HEK293 (cell line): ENCODE measurements around the gene ARHGAP4.

Experiments
- CTCF ChIA-PET: fragments of 350-600 bp; formaldehyde crosslinking; extraction: SDS; loops from one replicate; lab custom pipeline; 2021; ENCODE audit warnings: antibody characterized with exemption; lab: Yijun Ruan, JAX
- POLR2A ChIA-PET: fragments of 300-600 bp; formaldehyde crosslinking; extraction: SDS; loops from one replicate; lab custom pipeline; 2020; ENCODE audit warnings: antibody characterized with exemption, inconsistent platforms; lab: Yijun Ruan, JAX
- H3K27ac ChIP-seq: fragments of 200-500 bp; sonication (Bioruptor generic); 2 replicates; pipeline ENCODE4 v1.5.1; 2014; ENCODE audit warnings: low read depth, low read length, control low read depth, inconsistent platforms; ENCODE audit errors: extremely low read depth
- H3K36me3 ChIP-seq, 2 experiments: fragments of 200-500 bp in 1 of 2; sonication (Bioruptor generic) in 1 of 2; 1 replicate in 1 of 2; 2 replicates in 1 of 2; pipeline ENCODE4 v1.5.1; 2014 to 2017; ENCODE audit warnings: inconsistent platforms in 2 of 2, low read length in 2 of 2; ENCODE audit not compliant: control insufficient read depth in 2 of 2, insufficient read depth in 1 of 2
- H3K4me1 ChIP-seq: fragments of 200-500 bp; sonication (Bioruptor generic); 2 replicates; pipeline ENCODE4 v1.5.1; 2014; ENCODE audit warnings: mild to moderate bottlenecking, low read length, inconsistent platforms; ENCODE audit not compliant: control insufficient read depth, insufficient read depth
- H3K4me3 ChIP-seq: 2 replicates; pipeline ENCODE4 v1.5.1; 2011; ENCODE audit warnings: low read depth, mild to moderate bottlenecking, control low read depth, low read length, moderate library complexity
- H3K9me3 ChIP-seq: fragments of 200-500 bp; sonication (Bioruptor generic); 2 replicates; pipeline ENCODE4 v1.5.1; 2014; ENCODE audit warnings: low read depth, low read length, inconsistent platforms; ENCODE audit not compliant: control insufficient read depth, insufficient read depth
- GLIS2 ChIP-seq: fragments of 450-650 bp; formaldehyde crosslinking; IDR thresholded peaks from 2 replicates; pipeline ENCODE4 v1.5.1; 2016; ENCODE audit warnings: missing biosample characterization, missing genetic modification characterization
- HIC1 ChIP-seq: fragments of 450-650 bp; formaldehyde crosslinking; IDR thresholded peaks from 2 replicates; pipeline ENCODE4 v1.5.1; 2016; ENCODE audit warnings: missing biosample characterization, missing genetic modification characterization
- HOXC10 ChIP-seq: sonication (generic); formaldehyde crosslinking; IDR thresholded peaks from 2 replicates; pipeline ENCODE4 v1.8.1; 2023; ENCODE audit warnings: mild to moderate bottlenecking, missing genetic modification reagents
- KLF8 ChIP-seq: fragments of 450-650 bp; formaldehyde crosslinking; IDR thresholded peaks from 2 replicates; pipeline ENCODE4 v1.5.1; 2016; ENCODE audit warnings: missing biosample characterization, missing genetic modification characterization
- KLF9 ChIP-seq: fragments of 450-650 bp; formaldehyde crosslinking; IDR thresholded peaks from 2 replicates; pipeline ENCODE4 v1.5.1; 2016; ENCODE audit warnings: missing biosample characterization, missing genetic modification characterization, low read depth
- REPIN1 ChIP-seq: fragments of 450-650 bp; formaldehyde crosslinking; IDR thresholded peaks from 2 replicates; pipeline ENCODE4 v1.5.1; 2017; ENCODE audit warnings: missing biosample characterization, missing genetic modification characterization, low read depth
- YY1 ChIP-seq: fragments of 450-650 bp; formaldehyde crosslinking; IDR thresholded peaks from 2 replicates; pipeline ENCODE4 v1.5.1; 2018; ENCODE audit warnings: missing biosample characterization, missing genetic modification characterization
- ZIC2 ChIP-seq: fragments of 450-650 bp; formaldehyde crosslinking; IDR thresholded peaks from 2 replicates; pipeline ENCODE4 v1.5.1; 2016; ENCODE audit warnings: missing biosample characterization, missing genetic modification characterization
- ZNF10 ChIP-seq: fragments of 450-650 bp; formaldehyde crosslinking; IDR thresholded peaks from 2 replicates; pipeline ENCODE4 v1.5.1; 2017; ENCODE audit warnings: missing biosample characterization, missing genetic modification characterization
- ZNF26 ChIP-seq: fragments of 450-650 bp; formaldehyde crosslinking; IDR thresholded peaks from 2 replicates; pipeline ENCODE4 v1.5.1; 2016; ENCODE audit warnings: missing biosample characterization, missing genetic modification characterization
- ZNF580 ChIP-seq: fragments of 450-650 bp; formaldehyde crosslinking; IDR thresholded peaks from 2 replicates; pipeline ENCODE4 v1.5.1; 2016; ENCODE audit warnings: missing biosample characterization, missing genetic modification characterization
- ZSCAN30 ChIP-seq: fragments of 450-650 bp; IDR thresholded peaks from 2 replicates; pipeline ENCODE4 v1.5.1; 2018; ENCODE audit warnings: missing biosample characterization, mild to moderate bottlenecking, missing genetic modification characterization, moderate library complexity

ARHGAP4 gene

GRCh38 chrX:153956044-153956907 is 30.2 kb upstream of the ARHGAP4 start:
- Histone ChIP-seq H3K9me3 (no peaks in the 10 kb centered on the region), H3K4me3 (no peak overlapping the region), H3K4me1 (no peaks in the 10 kb centered on the region; the same call in 1 of the 2 replicates), H3K27ac (no peak overlapping the region), H3K36me3 (peaks cover 30 to 100% of the 10 kb centered on the region in 2 experiments)
- ChIA-PET CTCF (interaction anchor here (0.9 to 1.0 kb wide), 2 partner anchors 9 to 33 kb away, joined by 3 read pairs; no protein-coding TSS in a partner anchor), POLR2A (interaction anchor here (1.2 kb wide), 1 partner anchor 15 kb away, joined by 3 read pairs; no protein-coding TSS in a partner anchor)
- 0 out of 2 replicates have a peak, but pooled peaks have one; percentile 55 for TF ChIP-seq HOXC10
- peak; percentile 71 for TF ChIP-seq HIC1 (tag by site-specific recombination)
- peak; percentile 31; the same call in 1 of the 2 replicates for TF ChIP-seq KLF8 (tag by site-specific recombination)
- TF ChIP-seq KLF9 (tag by site-specific recombination), result 0 out of 2 replicates have a peak, but pooled peaks have one; percentile 20
- TF ChIP-seq ZNF580, result no peak

- no peaks in the 10 kb centered on the region for H3K9me3 ChIP-seq
- POLR2A ChIA-PET, result no interaction called here
- no peak overlapping the region for H3K27ac ChIP-seq
- no peaks in the 10 kb centered on the region; the same call in 1 of the 2 replicates for H3K4me1 ChIP-seq
- peaks cover 31 to 100% of the 10 kb centered on the region in 2 experiments for H3K36me3 ChIP-seq
- peak; percentile 83 for TF ChIP-seq GLIS2 (tag by site-specific recombination)
- peak; percentile 34; the same call in 1 of the 2 replicates for TF ChIP-seq ZNF10
- TF ChIP-seq HIC1 (tag by site-specific recombination), result no peak; the same call in 1 of the 2 replicates
- no peak for TF ChIP-seq ZSCAN30 (tag by site-specific recombination)
- TF ChIP-seq ZNF26, result no peak
- TF ChIP-seq ZIC2, result no peak
- TF ChIP-seq YY1 (tag by site-specific recombination), result no peak
- no peak for TF ChIP-seq REPIN1 (tag by site-specific recombination)
- CTCF ChIA-PET, result interaction anchor here (0.9 to 1.0 kb wide), 2 partner anchors 8 to 32 kb away, joined by 3 read pairs; no protein-coding TSS in a partner anchor
- H3K4me3 ChIP-seq, result no peak overlapping the region
These were observed 29.2 kb upstream of the ARHGAP4 start for GRCh38 chrX:153955228-153955732.
